DOHH2 (cell line): Measurements from ENCODE around the gene EBF3.

Experiments used
- CTCF ChIP-seq: fragments of 200-600 bp; sonication (generic); IDR thresholded peaks from one replicate; pipeline ENCODE4 v1.5.1; 2014; ENCODE audit warnings: antibody characterized with exemption, mild to moderate bottlenecking, low read depth, low read length; ENCODE audit not compliant: poor library complexity, severe bottlenecking
- EZH2phosphoT487 ChIP-seq: fragments of 200-600 bp; sonication (generic); IDR thresholded peaks from 2 replicates; pipeline ENCODE4 v1.6.1; 2017; ENCODE audit warnings: borderline replicate concordance, mild to moderate bottlenecking, antibody characterized with exemption, low read length, moderate library complexity, mixed read lengths

GRCh38 chr10:129882291-129883010, 81.6 kb downstream of the EBF3 start:
- TF ChIP-seq CTCF (no peak), EZH2phosphoT487 (no peak)
